GM23338 (cell line): ENCODE data around the gene PRPF6. TPM values are rescaled to one million over a fixed set of nuclear protein-coding genes. Genes with fewer than 3 reads are reported as not detected.

Experiments
- ATAC-seq: fragments of 200-7000 bp; cut with Tn5 transposase; 3 replicates; pipeline ENCODE4 v1.9.1; 2020
- DNase-seq: peaks from one replicate; pipeline ENCODE4 v3.0.0-alpha.2; 2015; ENCODE audit warnings: low spot score
- H2AFZ ChIP-seq: fragments of 200-600 bp; sonication (generic); 2 replicates; pipeline ENCODE4 v1.8.0; 2016; ENCODE audit warnings: antibody characterized with exemption, mild to moderate bottlenecking, moderate library complexity
- H3F3A ChIP-seq: fragments of 200-600 bp; sonication (generic); replicated peaks from 2 replicates; pipeline ENCODE4 v1.8.0; 2017; ENCODE audit warnings: antibody characterized with exemption, mixed run types, low read depth
- H3K27ac ChIP-seq: fragments of 200-600 bp; sonication (generic); 2 replicates; pipeline ENCODE4 v1.6.1; 2016; ENCODE audit warnings: low read depth
- H3K27me3 ChIP-seq: fragments of 200-600 bp; sonication (generic); 2 replicates; pipeline ENCODE4 v1.8.0; 2016; ENCODE audit warnings: mild to moderate bottlenecking, mixed run types, moderate library complexity; ENCODE audit not compliant: insufficient read depth
- H3K36me3 ChIP-seq: fragments of 200-600 bp; sonication (generic); 2 replicates; pipeline ENCODE4 v1.8.0; 2016; ENCODE audit warnings: mild to moderate bottlenecking; ENCODE audit not compliant: insufficient read depth
- H3K4me1 ChIP-seq: fragments of 200-600 bp; sonication (generic); 2 replicates; pipeline ENCODE4 v1.8.0; 2016; ENCODE audit warnings: mild to moderate bottlenecking, moderate library complexity; ENCODE audit not compliant: insufficient read depth
- H3K4me2 ChIP-seq: fragments of 200-600 bp; sonication (generic); 2 replicates; pipeline ENCODE4 v1.7.1; 2017; ENCODE audit warnings: mixed run types
- H3K4me3 ChIP-seq: fragments of 200-600 bp; sonication (generic); 2 replicates; pipeline ENCODE4 v1.6.1; 2016; ENCODE audit warnings: mixed run types
- H3K79me2 ChIP-seq: fragments of 200-600 bp; sonication (generic); replicated peaks from 2 replicates; pipeline ENCODE4 v1.8.0; 2017; ENCODE audit warnings: mild to moderate bottlenecking; ENCODE audit not compliant: insufficient read depth
- H3K9me2 ChIP-seq: fragments of 200-600 bp; sonication (generic); 2 replicates; pipeline ENCODE4 v1.8.0; 2017; ENCODE audit not compliant: insufficient read depth
- H4K20me1 ChIP-seq: fragments of 200-600 bp; sonication (generic); replicated peaks from 2 replicates; pipeline ENCODE4 v1.8.0; 2017; ENCODE audit warnings: mild to moderate bottlenecking; ENCODE audit not compliant: insufficient read depth
- H3K27ac Mint-ChIP-seq: 2 replicates; pipeline ENCODE4 v1.8.0; 2020; ENCODE audit warnings: inconsistent platforms, mild to moderate bottlenecking, moderate library complexity, mixed read lengths
- H3K27me3 Mint-ChIP-seq: 3 replicates; pipeline ENCODE4 v1.8.0; 2022; ENCODE audit warnings: low read depth, mild to moderate bottlenecking, moderate library complexity, mixed read lengths, inconsistent platforms; ENCODE audit not compliant: insufficient read depth, poor library complexity
- H3K36me3 Mint-ChIP-seq: 3 replicates; pipeline ENCODE4 v1.8.0; 2021; ENCODE audit warnings: low read depth, mild to moderate bottlenecking, inconsistent platforms, moderate library complexity, mixed read lengths
- H3K4me1 Mint-ChIP-seq: 3 replicates; pipeline ENCODE4 v1.8.0; 2020; ENCODE audit warnings: mild to moderate bottlenecking, inconsistent platforms, mixed read lengths
- H3K4me3 Mint-ChIP-seq: 3 replicates; pipeline ENCODE4 v1.8.0; 2021; ENCODE audit warnings: moderate library complexity, mild to moderate bottlenecking, inconsistent platforms, mixed read lengths
- H3K9me3 Mint-ChIP-seq: 3 replicates; pipeline ENCODE4 v1.8.0; 2020; ENCODE audit warnings: moderate library complexity, mild to moderate bottlenecking, inconsistent platforms, mixed read lengths
- EZH2 ChIP-seq: fragments of 200-600 bp; sonication (generic); IDR thresholded peaks from one replicate; pipeline ENCODE4 v1.8.0; 2017; ENCODE audit warnings: antibody characterized with exemption, mild to moderate bottlenecking, low read depth; ENCODE audit not compliant: unreplicated experiment
- EZH2phosphoT487 ChIP-seq: fragments of 200-600 bp; sonication (generic); IDR thresholded peaks from one replicate; pipeline ENCODE4 v1.8.1; 2018; ENCODE audit warnings: antibody characterized with exemption; ENCODE audit not compliant: unreplicated experiment
- JUNB ChIP-seq: IDR thresholded peaks from one replicate; pipeline ENCODE4 v1.6.1; 2016; ENCODE audit warnings: antibody characterized with exemption; ENCODE audit not compliant: unreplicated experiment
- NANOG ChIP-seq: IDR thresholded peaks from 2 replicates; pipeline ENCODE4 v1.6.1; 2016; ENCODE audit warnings: antibody characterized with exemption, borderline replicate concordance
- POLR2AphosphoS5 ChIP-seq: IDR thresholded peaks from 2 replicates; pipeline ENCODE4 v1.6.1; 2016; ENCODE audit warnings: antibody characterized with exemption, low read depth
- STAT1 ChIP-seq: IDR thresholded peaks from one replicate; pipeline ENCODE4 v1.6.1; 2016; ENCODE audit warnings: antibody characterized with exemption; ENCODE audit not compliant: unreplicated experiment
- ZNF114 ChIP-seq: fragments of 250-450 bp; sonication (Bioruptor Pico); IDR thresholded peaks from 2 replicates; pipeline ENCODE4 v1.5.0; 2020; ENCODE audit warnings: mild to moderate bottlenecking, moderate library complexity
- ZNF331 ChIP-seq: fragments of 250-450 bp; sonication (Bioruptor Pico); IDR thresholded peaks from 2 replicates; pipeline ENCODE4 v1.5.0; 2020; ENCODE audit warnings: low read depth, mild to moderate bottlenecking, moderate library complexity
- polyA plus RNA-seq: library from polyadenylated mRNA; unstranded; fragments of >200 nt; fragmentation: Nextera tagmentation; extraction: Ambion mirVana; gene quantifications from 2 replicates; pipeline ENCODE4 v1.2.1, GENCODE V29; 2016
- total RNA-seq: library from RNA; depleted of rRNA; stranded (reverse); fragments of >200 nt; shearing (Covaris generic); gene quantifications from 2 replicates; pipeline ENCODE4 v1.2.3, GENCODE V29; 2014
- TF ChIP-seq, protein P1 (sequence below): fragments of 250-450 bp; sonication (Bioruptor Pico); IDR thresholded peaks from 2 replicates; pipeline ENCODE4 v1.5.0; 2020; ENCODE audit warnings: mild to moderate bottlenecking, moderate library complexity
- TF ChIP-seq, protein P2 (sequence below): IDR thresholded peaks from 2 replicates; pipeline ENCODE4 v1.6.1; 2016; ENCODE audit warnings: antibody characterized with exemption
- TF ChIP-seq, protein P3 (sequence below), 2 experiments: fragments of 200-600 bp in 1 of 2; sonication (generic) in 1 of 2; conservative IDR thresholded peaks; 2 replicates each; pipeline versions ENCODE4 v1.5.1 to v1.6.1; 2016 to 2017; ENCODE audit warnings: antibody characterized with exemption in 2 of 2, low read depth in 2 of 2, mild to moderate bottlenecking in 2 of 2, moderate library complexity in 1 of 2
- TF ChIP-seq, protein P4 (sequence below): IDR thresholded peaks from one replicate; pipeline ENCODE4 v1.6.1; 2018; ENCODE audit warnings: antibody characterized with exemption; ENCODE audit not compliant: unreplicated experiment

PRPF6 gene
- total and polyA plus RNA-seq, 2 experiments from 2014 or later = 53.8 to 79.9 TPM

DNA sequence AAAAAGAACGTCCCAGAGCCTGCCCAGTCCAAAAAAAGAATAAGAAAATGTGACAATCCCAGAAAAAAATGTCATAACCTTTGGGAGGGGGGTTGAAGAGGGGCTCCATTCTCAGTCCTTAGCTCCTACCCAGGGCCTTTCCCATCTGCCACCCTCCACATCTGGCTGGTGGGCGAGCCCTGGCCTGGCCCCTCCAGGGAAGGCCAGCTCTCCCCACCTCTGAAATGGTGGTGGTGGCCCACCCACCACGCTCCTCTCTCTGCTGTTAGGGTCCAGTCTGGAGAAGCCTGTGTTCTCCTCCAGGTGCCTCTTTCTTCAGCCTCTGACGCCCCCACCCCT is 98.0 kb downstream of the PRPF6 start:
- Histone ChIP-seq H3K4me1 (peaks cover 22% of the 10 kb centered on the region; the same call in 1 of the 2 replicates), H3F3A (0 out of 2 replicates have a peak, but pooled peaks cover 5% of the 10 kb centered on the region), H3K4me2 (peak overlapping the region; percentile 88), H3K36me3 (no peaks in the 10 kb centered on the region), H4K20me1 (no peaks in the 10 kb centered on the region), H3K27me3 (peaks cover 30% of the 10 kb centered on the region), H3K27ac (no peak overlapping the region), H3K4me3 (peak overlapping the region; percentile 75), H3K79me2 (no peaks in the 10 kb centered on the region), H2AFZ (no peak overlapping the region), H3K9me2 (no peaks in the 10 kb centered on the region)
- H3K36me3 Mint-ChIP-seq = no peaks in the 10 kb centered on the region
- peaks cover 29% of the 10 kb centered on the region; the same call in 2 of the 3 replicates for H3K4me1 Mint-ChIP-seq
- no peaks in the 10 kb centered on the region for H3K9me3 Mint-ChIP-seq
- peaks cover 34% of the 10 kb centered on the region for H3K27me3 Mint-ChIP-seq
- DNase-seq (no peak), ATAC-seq (no peak)
- peak overlapping the region; percentile 68 for H3K4me3 Mint-ChIP-seq
- TF ChIP-seq POLR2AphosphoS5 = no peak
- TF ChIP-seq STAT1 = no peak
- no peak for TF ChIP-seq NANOG
- TF ChIP-seq, protein P1, sequence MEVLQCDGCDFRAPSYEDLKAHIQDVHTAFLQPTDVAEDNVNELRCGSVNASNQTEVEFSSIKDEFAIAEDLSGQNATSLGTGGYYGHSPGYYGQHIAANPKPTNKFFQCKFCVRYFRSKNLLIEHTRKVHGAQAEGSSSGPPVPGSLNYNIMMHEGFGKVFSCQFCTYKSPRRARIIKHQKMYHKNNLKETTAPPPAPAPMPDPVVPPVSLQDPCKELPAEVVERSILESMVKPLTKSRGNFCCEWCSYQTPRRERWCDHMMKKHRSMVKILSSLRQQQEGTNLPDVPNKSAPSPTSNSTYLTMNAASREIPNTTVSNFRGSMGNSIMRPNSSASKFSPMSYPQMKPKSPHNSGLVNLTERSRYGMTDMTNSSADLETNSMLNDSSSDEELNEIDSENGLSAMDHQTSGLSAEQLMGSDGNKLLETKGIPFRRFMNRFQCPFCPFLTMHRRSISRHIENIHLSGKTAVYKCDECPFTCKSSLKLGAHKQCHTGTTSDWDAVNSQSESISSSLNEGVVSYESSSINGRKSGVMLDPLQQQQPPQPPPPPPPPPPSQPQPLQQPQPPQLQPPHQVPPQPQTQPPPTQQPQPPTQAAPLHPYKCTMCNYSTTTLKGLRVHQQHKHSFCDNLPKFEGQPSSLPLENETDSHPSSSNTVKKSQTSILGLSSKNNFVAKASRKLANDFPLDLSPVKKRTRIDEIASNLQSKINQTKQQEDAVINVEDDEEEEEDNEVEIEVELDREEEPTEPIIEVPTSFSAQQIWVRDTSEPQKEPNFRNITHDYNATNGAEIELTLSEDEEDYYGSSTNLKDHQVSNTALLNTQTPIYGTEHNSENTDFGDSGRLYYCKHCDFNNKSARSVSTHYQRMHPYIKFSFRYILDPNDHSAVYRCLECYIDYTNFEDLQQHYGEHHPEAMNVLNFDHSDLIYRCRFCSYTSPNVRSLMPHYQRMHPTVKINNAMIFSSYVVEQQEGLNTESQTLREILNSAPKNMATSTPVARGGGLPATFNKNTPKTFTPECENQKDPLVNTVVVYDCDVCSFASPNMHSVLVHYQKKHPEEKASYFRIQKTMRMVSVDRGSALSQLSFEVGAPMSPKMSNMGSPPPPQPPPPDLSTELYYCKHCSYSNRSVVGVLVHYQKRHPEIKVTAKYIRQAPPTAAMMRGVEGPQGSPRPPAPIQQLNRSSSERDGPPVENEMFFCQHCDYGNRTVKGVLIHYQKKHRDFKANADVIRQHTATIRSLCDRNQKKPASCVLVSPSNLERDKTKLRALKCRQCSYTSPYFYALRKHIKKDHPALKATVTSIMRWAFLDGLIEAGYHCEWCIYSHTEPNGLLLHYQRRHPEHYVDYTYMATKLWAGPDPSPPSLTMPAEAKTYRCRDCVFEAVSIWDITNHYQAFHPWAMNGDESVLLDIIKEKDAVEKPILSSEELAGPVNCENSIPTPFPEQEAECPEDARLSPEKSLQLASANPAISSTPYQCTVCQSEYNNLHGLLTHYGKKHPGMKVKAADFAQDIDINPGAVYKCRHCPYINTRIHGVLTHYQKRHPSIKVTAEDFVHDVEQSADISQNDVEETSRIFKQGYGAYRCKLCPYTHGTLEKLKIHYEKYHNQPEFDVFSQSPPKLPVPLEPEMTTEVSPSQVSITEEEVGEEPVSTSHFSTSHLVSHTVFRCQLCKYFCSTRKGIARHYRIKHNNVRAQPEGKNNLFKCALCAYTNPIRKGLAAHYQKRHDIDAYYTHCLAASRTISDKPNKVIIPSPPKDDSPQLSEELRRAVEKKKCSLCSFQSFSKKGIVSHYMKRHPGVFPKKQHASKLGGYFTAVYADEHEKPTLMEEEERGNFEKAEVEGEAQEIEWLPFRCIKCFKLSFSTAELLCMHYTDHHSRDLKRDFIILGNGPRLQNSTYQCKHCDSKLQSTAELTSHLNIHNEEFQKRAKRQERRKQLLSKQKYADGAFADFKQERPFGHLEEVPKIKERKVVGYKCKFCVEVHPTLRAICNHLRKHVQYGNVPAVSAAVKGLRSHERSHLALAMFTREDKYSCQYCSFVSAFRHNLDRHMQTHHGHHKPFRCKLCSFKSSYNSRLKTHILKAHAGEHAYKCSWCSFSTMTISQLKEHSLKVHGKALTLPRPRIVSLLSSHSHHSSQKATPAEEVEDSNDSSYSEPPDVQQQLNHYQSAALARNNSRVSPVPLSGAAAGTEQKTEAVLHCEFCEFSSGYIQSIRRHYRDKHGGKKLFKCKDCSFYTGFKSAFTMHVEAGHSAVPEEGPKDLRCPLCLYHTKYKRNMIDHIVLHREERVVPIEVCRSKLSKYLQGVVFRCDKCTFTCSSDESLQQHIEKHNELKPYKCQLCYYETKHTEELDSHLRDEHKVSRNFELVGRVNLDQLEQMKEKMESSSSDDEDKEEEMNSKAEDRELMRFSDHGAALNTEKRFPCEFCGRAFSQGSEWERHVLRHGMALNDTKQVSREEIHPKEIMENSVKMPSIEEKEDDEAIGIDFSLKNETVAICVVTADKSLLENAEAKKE (CRISPR knock-in tag) = no peak
- TF ChIP-seq EZH2 = no peak
- no peak for TF ChIP-seq EZH2phosphoT487
- no peak for TF ChIP-seq ZNF331
- TF ChIP-seq, protein P2, sequence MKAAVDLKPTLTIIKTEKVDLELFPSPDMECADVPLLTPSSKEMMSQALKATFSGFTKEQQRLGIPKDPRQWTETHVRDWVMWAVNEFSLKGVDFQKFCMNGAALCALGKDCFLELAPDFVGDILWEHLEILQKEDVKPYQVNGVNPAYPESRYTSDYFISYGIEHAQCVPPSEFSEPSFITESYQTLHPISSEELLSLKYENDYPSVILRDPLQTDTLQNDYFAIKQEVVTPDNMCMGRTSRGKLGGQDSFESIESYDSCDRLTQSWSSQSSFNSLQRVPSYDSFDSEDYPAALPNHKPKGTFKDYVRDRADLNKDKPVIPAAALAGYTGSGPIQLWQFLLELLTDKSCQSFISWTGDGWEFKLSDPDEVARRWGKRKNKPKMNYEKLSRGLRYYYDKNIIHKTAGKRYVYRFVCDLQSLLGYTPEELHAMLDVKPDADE = no peak
- TF ChIP-seq, protein P3, sequence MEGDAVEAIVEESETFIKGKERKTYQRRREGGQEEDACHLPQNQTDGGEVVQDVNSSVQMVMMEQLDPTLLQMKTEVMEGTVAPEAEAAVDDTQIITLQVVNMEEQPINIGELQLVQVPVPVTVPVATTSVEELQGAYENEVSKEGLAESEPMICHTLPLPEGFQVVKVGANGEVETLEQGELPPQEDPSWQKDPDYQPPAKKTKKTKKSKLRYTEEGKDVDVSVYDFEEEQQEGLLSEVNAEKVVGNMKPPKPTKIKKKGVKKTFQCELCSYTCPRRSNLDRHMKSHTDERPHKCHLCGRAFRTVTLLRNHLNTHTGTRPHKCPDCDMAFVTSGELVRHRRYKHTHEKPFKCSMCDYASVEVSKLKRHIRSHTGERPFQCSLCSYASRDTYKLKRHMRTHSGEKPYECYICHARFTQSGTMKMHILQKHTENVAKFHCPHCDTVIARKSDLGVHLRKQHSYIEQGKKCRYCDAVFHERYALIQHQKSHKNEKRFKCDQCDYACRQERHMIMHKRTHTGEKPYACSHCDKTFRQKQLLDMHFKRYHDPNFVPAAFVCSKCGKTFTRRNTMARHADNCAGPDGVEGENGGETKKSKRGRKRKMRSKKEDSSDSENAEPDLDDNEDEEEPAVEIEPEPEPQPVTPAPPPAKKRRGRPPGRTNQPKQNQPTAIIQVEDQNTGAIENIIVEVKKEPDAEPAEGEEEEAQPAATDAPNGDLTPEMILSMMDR (conservative IDR thresholded peaks at IDR 0.05; ENCODE audit: low read depth in 2 of 2) = no peak
- TF ChIP-seq, protein P4, sequence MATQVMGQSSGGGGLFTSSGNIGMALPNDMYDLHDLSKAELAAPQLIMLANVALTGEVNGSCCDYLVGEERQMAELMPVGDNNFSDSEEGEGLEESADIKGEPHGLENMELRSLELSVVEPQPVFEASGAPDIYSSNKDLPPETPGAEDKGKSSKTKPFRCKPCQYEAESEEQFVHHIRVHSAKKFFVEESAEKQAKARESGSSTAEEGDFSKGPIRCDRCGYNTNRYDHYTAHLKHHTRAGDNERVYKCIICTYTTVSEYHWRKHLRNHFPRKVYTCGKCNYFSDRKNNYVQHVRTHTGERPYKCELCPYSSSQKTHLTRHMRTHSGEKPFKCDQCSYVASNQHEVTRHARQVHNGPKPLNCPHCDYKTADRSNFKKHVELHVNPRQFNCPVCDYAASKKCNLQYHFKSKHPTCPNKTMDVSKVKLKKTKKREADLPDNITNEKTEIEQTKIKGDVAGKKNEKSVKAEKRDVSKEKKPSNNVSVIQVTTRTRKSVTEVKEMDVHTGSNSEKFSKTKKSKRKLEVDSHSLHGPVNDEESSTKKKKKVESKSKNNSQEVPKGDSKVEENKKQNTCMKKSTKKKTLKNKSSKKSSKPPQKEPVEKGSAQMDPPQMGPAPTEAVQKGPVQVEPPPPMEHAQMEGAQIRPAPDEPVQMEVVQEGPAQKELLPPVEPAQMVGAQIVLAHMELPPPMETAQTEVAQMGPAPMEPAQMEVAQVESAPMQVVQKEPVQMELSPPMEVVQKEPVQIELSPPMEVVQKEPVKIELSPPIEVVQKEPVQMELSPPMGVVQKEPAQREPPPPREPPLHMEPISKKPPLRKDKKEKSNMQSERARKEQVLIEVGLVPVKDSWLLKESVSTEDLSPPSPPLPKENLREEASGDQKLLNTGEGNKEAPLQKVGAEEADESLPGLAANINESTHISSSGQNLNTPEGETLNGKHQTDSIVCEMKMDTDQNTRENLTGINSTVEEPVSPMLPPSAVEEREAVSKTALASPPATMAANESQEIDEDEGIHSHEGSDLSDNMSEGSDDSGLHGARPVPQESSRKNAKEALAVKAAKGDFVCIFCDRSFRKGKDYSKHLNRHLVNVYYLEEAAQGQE = no peak
- no peak for TF ChIP-seq JUNB
- no peak for TF ChIP-seq ZNF114
- H3K27ac Mint-ChIP-seq = no peak overlapping the region
